Measurements from ENCODE around the gene DNAJC22. TPM values are rescaled to one million over a fixed set of nuclear protein-coding genes. Genes with fewer than 3 reads are reported as not detected.
"Not testable (repeated sequence)": the region's sequence is repeated elsewhere in the genome, so short reads cannot be mapped to it uniquely, and the experiment has no call there.

Gene DNAJC22
- total and polyA plus RNA-seq, 10 donors = 0.10 to 1.9 (median 0.70) TPM

DNA sequence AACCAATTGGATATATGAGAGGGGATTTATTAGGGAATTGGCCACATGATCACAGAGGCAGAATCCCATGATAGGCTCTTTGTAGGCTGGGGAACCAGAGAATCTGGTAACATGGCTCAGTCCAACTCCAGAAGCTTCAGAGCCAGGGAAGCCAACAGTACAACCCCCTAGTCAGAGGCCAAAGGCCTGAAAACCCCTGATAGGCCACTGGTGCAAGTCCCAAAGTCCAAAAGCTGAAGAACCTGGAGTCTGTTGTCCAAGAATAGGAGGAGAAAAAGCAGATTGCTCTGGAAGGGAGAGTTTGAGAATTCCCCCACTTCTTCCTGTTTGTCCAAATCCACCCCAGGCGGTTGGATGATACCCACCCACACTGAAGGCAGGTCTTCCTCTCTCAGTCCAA is 31.9 kb upstream of the DNAJC22 start:
- DNase-seq = no peak
- no peaks in the 10 kb centered on the region for H3K4me1 ChIP-seq
- no peaks in the 10 kb centered on the region for H3K36me3 ChIP-seq
- H3K27me3 ChIP-seq (replicated peaks in 1 of 7) = peaks cover 0 to 25% (median 0%) of the 10 kb centered on the region in 7 donors
- 63 to 88% (median 86%) methylated on average over 1 of the region's 1 CpG for WGBS, 5 donors
- H3K9me3 ChIP-seq = no peaks in the 10 kb centered on the region
- TF ChIP-seq, protein P1, sequence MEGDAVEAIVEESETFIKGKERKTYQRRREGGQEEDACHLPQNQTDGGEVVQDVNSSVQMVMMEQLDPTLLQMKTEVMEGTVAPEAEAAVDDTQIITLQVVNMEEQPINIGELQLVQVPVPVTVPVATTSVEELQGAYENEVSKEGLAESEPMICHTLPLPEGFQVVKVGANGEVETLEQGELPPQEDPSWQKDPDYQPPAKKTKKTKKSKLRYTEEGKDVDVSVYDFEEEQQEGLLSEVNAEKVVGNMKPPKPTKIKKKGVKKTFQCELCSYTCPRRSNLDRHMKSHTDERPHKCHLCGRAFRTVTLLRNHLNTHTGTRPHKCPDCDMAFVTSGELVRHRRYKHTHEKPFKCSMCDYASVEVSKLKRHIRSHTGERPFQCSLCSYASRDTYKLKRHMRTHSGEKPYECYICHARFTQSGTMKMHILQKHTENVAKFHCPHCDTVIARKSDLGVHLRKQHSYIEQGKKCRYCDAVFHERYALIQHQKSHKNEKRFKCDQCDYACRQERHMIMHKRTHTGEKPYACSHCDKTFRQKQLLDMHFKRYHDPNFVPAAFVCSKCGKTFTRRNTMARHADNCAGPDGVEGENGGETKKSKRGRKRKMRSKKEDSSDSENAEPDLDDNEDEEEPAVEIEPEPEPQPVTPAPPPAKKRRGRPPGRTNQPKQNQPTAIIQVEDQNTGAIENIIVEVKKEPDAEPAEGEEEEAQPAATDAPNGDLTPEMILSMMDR (IDR thresholded peaks at IDR 0.05 in 8 of 11, conservative IDR thresholded peaks at IDR 0.05 in 3 of 11) = no peak
- TF ChIP-seq POLR2A (IDR thresholded peaks at IDR 0.05) = no peak
- no peak for TF ChIP-seq POLR2AphosphoS5 (IDR thresholded peaks at IDR 0.05)
- intact Hi-C loops (cut with DNase I; ENCODE audit: low total_unique reads) = no loop called here
- no peak overlapping the region for H3K27ac ChIP-seq
- no peak overlapping the region for H3K4me3 ChIP-seq

DNA sequence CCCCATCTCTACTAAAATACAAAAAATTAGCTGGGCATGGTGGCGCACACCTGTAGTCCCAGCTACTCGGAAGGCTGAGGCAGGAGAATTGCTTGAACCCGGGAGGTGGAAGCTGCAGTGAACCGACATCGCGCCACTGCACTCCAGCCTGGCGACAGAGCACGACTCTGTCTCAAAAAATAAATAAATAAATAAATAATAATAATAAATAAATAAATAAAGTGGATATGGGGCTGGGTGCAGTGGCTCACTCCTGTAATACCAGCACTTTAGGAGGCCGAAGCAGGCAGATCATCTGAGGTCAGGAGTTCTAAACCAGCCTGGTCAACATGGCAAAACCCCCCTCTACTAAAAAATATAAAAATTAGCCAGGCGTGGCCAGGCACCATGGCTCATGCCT is 29.6 kb upstream of the DNAJC22 start:
- intact Hi-C loops (cut with DNase I; ENCODE audit: low total_unique reads); H3K27ac ChIP-seq; H3K4me1 ChIP-seq; H3K9me3 ChIP-seq; H3K4me3 ChIP-seq; DNase-seq; H3K36me3 ChIP-seq: not testable (repeated sequence)
- 92 to 98% (median 94%) methylated on average over 10 of the region's 10 CpGs for WGBS, 5 donors
- H3K27me3 ChIP-seq (replicated peaks in 1 of 7) = peaks cover 0 to 14% (median 0%) of the 10 kb centered on the region in 7 donors

DNA sequence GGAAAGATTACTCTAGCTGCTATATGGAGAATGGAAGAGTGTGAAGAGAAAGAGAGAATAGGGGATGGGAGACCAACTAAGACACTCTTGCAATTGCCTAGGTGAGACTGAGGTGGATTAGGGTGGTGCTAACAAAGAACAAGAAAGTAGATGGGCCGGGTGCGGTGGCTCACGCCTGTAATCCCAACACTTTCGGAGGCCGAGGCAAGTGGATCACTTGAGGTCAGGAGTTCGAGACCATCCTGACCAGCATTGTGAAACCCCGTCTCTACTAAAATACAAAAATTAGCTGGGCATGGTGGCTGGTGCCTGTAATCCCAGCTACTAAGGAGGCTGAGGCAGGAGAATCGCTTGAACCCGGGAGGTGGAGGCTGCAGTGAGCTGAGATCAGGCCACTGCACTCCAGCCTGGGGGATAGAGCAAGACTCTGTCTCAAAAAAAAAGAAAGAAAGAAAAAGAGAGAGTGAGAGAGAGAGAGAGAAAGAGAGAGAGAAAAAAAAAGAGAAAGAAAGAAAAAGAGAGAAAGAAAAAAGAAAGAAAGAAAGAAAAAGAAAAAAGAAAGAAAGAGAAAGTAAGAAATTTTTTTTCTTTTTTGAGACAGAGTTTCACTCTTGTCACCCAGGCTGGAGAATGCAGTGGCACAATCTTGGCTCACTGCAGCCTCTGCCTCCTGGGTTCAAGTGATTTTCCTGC is 26.1 kb upstream of the DNAJC22 start:
- peaks cover 4 to 29% (median 18%) of the 10 kb centered on the region in 6 donors for H3K4me1 ChIP-seq
- H3K36me3 ChIP-seq; H3K4me3 ChIP-seq; DNase-seq; H3K27me3 ChIP-seq (replicated peaks in 1 of 7); H3K27ac ChIP-seq; H3K9me3 ChIP-seq; intact Hi-C loops (cut with DNase I; ENCODE audit: low total_unique reads): not testable (repeated sequence)
- WGBS, 5 donors = 92 to 97% (median 94%) methylated on average over 9 of the region's 9 CpGs

DNA sequence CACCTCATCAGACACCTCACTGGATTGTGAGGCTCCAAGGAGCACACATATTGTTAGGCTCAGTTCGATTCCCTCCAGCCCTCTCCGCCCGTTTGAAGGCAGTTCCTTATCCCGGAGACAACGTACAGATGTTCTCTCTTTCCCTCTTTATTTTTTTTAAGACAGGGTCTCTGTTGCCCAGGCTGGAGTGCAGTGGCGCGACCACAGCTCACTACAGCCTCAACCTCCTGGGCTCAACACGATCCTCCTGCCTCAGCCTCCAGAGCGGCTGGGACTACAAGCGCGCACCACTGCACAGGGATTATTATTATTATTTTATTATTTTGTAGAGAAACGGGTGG is 24.4 kb upstream of the DNAJC22 start:
- 37 to 45% (median 40%) methylated on average over 12 of the region's 12 CpGs for WGBS, 5 donors

More for the DNA sequence above, 24.4 kb upstream of the DNAJC22 start:
- DNase-seq = no peak
- Histone ChIP-seq H3K36me3 (peaks cover 0 to 20% (median 0%) of the 10 kb centered on the region in 6 donors), H3K27ac (peak overlapping the region in 7 of 8 donors; percentile 14 to 82 (median 73)), H3K4me3 (peak overlapping the region; percentile 49 to 87 (median 68)), H3K27me3 (replicated peaks in 1 of 7) (no peaks in the 10 kb centered on the region), H3K4me1 (peaks cover 4 to 29% (median 18%) of the 10 kb centered on the region in 6 donors), H3K9me3 (no peaks in the 10 kb centered on the region)
- TF ChIP-seq POLR2A (IDR thresholded peaks at IDR 0.05) (no peak), POLR2AphosphoS5 (IDR thresholded peaks at IDR 0.05) (no peak)
- TF ChIP-seq, protein P1 (IDR thresholded peaks at IDR 0.05 in 8 of 11, conservative IDR thresholded peaks at IDR 0.05 in 3 of 11) = no peak
- intact Hi-C loops (cut with DNase I; ENCODE audit: low total_unique reads) = no loop called here

All from spleen (tissue), 11 donors.